Measurements from ENCODE around the gene C1QTNF1. TPM values are rescaled to one million over a fixed set of nuclear protein-coding genes. Genes with fewer than 3 reads are reported as not detected.

The C1QTNF1 gene
- total RNA-seq, 6 donors from 2014 or later, result 9.3 to 30.4 (median 14.1) TPM

DNA sequence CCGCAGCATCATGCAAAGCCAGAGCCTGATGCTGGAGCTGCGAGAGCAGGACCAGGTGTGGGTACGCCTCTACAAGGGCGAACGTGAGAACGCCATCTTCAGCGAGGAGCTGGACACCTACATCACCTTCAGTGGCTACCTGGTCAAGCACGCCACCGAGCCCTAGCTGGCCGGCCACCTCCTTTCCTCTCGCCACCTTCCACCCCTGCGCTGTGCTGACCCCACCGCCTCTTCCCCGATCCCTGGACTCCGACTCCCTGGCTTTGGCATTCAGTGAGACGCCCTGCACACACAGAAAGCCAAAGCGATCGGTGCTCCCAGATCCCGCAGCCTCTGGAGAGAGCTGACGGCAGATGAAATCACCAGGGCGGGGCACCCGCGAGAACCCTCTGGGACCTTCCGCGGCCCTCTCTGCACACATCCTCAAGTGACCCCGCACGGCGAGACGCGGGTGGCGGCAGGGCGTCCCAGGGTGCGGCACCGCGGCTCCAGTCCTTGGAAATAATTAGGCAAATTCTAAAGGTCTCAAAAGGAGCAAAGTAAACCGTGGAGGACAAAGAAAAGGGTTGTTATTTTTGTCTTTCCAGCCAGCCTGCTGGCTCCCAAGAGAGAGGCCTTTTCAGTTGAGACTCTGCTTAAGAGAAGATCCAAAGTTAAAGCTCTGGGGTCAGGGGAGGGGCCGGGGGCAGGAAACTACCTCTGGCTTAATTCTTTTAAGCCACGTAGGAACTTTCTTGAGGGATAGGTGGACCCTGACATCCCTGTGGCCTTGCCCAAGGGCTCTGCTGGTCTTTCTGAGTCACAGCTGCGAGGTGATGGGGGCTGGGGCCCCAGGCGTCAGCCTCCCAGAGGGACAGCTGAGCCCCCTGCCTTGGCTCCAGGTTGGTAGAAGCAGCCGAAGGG is 24.2 kb downstream of the C1QTNF1 start:
- H3K4me3 ChIP-seq, result no peak overlapping the region
- H3K9me3 ChIP-seq, result no peaks in the 10 kb centered on the region
- peaks cover 0 to 27% (median 2%) of the 10 kb centered on the region in 4 donors for H3K36me3 ChIP-seq
- no peak overlapping the region for H3K27ac ChIP-seq
- H3K27me3 ChIP-seq, result no peaks in the 10 kb centered on the region
- peak in 1 of 2 donors; percentile 15 for ATAC-seq (ENCODE audit: low FRiP score in 2 of 2)
- H3K4me1 ChIP-seq, result peaks cover 0 to 9% (median 0%) of the 10 kb centered on the region in 4 donors
- TF ChIP-seq POLR2AphosphoS5 (IDR thresholded peaks at IDR 0.05) (no peak), EP300 (IDR thresholded peaks at IDR 0.05) (no peak), POLR2A (IDR thresholded peaks at IDR 0.05) (no peak)
- TF ChIP-seq, protein P1, sequence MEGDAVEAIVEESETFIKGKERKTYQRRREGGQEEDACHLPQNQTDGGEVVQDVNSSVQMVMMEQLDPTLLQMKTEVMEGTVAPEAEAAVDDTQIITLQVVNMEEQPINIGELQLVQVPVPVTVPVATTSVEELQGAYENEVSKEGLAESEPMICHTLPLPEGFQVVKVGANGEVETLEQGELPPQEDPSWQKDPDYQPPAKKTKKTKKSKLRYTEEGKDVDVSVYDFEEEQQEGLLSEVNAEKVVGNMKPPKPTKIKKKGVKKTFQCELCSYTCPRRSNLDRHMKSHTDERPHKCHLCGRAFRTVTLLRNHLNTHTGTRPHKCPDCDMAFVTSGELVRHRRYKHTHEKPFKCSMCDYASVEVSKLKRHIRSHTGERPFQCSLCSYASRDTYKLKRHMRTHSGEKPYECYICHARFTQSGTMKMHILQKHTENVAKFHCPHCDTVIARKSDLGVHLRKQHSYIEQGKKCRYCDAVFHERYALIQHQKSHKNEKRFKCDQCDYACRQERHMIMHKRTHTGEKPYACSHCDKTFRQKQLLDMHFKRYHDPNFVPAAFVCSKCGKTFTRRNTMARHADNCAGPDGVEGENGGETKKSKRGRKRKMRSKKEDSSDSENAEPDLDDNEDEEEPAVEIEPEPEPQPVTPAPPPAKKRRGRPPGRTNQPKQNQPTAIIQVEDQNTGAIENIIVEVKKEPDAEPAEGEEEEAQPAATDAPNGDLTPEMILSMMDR (IDR thresholded peaks at IDR 0.05), result no peak
- peak in 1 of 2 donors; percentile 73 for DNase-seq
- 72 to 82% methylated on average over 31 to 41 of the region's 41 CpGs for WGBS, 2 donors

DNA sequence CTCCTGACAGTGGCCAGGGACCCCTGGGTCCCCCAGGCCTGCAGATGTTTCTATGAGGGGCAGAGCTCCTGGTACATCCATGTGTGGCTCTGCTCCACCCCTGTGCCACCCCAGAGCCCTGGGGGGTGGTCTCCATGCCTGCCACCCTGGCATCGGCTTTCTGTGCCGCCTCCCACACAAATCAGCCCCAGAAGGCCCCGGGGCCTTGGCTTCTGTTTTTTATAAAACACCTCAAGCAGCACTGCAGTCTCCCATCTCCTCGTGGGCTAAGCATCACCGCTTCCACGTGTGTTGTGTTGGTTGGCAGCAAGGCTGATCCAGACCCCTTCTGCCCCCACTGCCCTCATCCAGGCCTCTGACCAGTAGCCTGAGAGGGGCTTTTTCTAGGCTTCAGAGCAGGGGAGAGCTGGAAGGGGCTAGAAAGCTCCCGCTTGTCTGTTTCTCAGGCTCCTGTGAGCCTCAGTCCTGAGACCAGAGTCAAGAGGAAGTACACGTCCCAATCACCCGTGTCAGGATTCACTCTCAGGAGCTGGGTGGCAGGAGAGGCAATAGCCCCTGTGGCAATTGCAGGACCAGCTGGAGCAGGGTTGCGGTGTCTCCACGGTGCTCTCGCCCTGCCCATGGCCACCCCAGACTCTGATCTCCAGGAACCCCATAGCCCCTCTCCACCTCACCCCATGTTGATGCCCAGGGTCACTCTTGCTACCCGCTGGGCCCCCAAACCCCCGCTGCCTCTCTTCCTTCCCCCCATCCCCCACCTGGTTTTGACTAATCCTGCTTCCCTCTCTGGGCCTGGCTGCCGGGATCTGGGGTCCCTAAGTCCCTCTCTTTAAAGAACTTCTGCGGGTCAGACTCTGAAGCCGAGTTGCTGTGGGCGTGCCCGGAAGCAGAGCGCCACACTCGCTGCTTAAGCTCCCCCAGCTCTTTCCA is 25.1 kb downstream of the C1QTNF1 start:
- DNase-seq, result no peak

DNA sequence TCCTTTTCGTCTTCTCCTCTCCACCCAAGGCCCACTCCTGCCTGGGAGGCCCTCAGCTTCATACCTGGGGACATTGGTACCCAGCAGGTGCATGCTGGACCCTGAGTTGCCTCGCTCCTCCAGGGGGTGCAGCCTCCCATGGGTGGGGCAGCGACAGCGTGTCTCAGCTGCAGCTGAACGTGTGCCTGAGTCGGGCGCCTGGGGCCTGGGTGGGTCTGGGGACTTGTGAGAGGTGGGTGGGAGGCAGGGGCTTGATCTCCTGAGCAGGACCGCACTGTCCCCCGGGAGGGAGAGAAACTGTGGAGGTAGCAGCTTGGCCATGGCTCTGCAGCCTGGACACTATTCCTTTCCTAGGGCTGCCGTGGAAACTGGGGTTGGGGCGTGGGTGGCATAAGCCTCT is 25.9 kb downstream of the C1QTNF1 start:
- H3K4me3 ChIP-seq, result no peak overlapping the region
- H3K27me3 ChIP-seq, result no peaks in the 10 kb centered on the region
- H3K9me3 ChIP-seq, result peaks cover 0 to 7% (median 0%) of the 10 kb centered on the region in 4 donors
- ATAC-seq (ENCODE audit: low FRiP score in 2 of 2), result no peak
- H3K36me3 ChIP-seq, result peaks cover 0 to 27% (median 2%) of the 10 kb centered on the region in 4 donors
- H3K27ac ChIP-seq, result no peak overlapping the region
- no peak for TF ChIP-seq POLR2A (IDR thresholded peaks at IDR 0.05)
- TF ChIP-seq, protein P1 (IDR thresholded peaks at IDR 0.05), result no peak
- TF ChIP-seq EP300 (IDR thresholded peaks at IDR 0.05), result no peak
- no peak for TF ChIP-seq POLR2AphosphoS5 (IDR thresholded peaks at IDR 0.05)
- 81 to 92% methylated on average over 6 to 11 of the region's 11 CpGs for WGBS, 2 donors
- peak in 1 of 2 donors; percentile 70 for DNase-seq
- H3K4me1 ChIP-seq, result peaks cover 0 to 9% (median 0%) of the 10 kb centered on the region in 4 donors

More for the DNA sequence above, 25.1 kb downstream of the C1QTNF1 start:
- Histone ChIP-seq H3K4me3 (no peak overlapping the region), H3K27me3 (no peaks in the 10 kb centered on the region), H3K9me3 (peaks cover 0 to 5% (median 0%) of the 10 kb centered on the region in 4 donors), H3K27ac (no peak overlapping the region), H3K36me3 (peaks cover 0 to 27% (median 2%) of the 10 kb centered on the region in 4 donors), H3K4me1 (peaks cover 0 to 9% (median 0%) of the 10 kb centered on the region in 4 donors)
- ATAC-seq (ENCODE audit: low FRiP score in 2 of 2), result no peak
- TF ChIP-seq POLR2AphosphoS5 (IDR thresholded peaks at IDR 0.05), result no peak
- TF ChIP-seq, protein P1 (IDR thresholded peaks at IDR 0.05), result no peak
- no peak for TF ChIP-seq POLR2A (IDR thresholded peaks at IDR 0.05)
- TF ChIP-seq EP300 (IDR thresholded peaks at IDR 0.05), result no peak
- 79 to 87% methylated on average over 16 to 21 of the region's 21 CpGs for WGBS, 2 donors

DNA sequence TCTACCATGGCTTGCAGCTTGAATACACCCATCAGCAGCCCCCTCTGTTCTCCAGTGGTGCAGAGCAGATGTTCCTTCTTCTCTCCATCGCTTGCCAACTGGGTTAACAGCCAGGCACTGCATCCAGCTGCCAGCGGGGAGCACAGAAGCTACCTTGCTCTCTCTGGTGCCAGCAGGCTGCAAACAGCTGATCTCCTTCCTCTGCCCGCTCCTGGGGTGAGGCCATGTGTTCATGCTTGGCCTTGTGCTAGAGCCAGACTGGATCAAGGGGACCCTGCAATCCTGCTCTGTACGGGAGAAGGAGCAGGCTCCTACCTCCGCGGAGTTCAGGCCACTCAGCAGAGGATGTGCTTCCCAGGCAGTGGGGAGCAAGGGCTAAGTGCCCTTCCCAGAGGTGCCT is 26.6 kb downstream of the C1QTNF1 start:
- peaks cover 0 to 7% (median 0%) of the 10 kb centered on the region in 4 donors for H3K9me3 ChIP-seq
- WGBS, 2 donors, result 90 to 100% methylated on average over 4 to 6 of the region's 6 CpGs
- no peak overlapping the region for H3K4me3 ChIP-seq
- no peak overlapping the region for H3K27ac ChIP-seq
- no peak for TF ChIP-seq POLR2A (IDR thresholded peaks at IDR 0.05)
- TF ChIP-seq EP300 (IDR thresholded peaks at IDR 0.05), result no peak
- TF ChIP-seq, protein P1 (IDR thresholded peaks at IDR 0.05), result no peak
- DNase-seq (no peak), ATAC-seq (ENCODE audit: low FRiP score in 2 of 2) (no peak)
- no peaks in the 10 kb centered on the region for H3K27me3 ChIP-seq
- peaks cover 0 to 27% (median 2%) of the 10 kb centered on the region in 4 donors for H3K36me3 ChIP-seq
- peaks cover 0 to 9% (median 0%) of the 10 kb centered on the region in 4 donors for H3K4me1 ChIP-seq
